ENCODE results near the gene SIRT6. TPM values are rescaled to one million over a fixed set of nuclear protein-coding genes. Genes with fewer than 3 reads are reported as not detected.

The SIRT6 gene
- total RNA-seq, 2 donors from 2014 or later: 51.4 to 56.7 TPM

- Mint-ChIP-seq H3K4me3 (no peak overlapping the region), H3K27me3 (peaks cover 0 to 7% of the 10 kb centered on the region in 2 donors), H3K36me3 (no peaks in the 10 kb centered on the region), H3K9me3 (no peaks in the 10 kb centered on the region), H3K27ac (no peak overlapping the region), H3K4me1 (ENCODE audit: low read depth in 2 of 2) (peaks cover 11 to 17% of the 10 kb centered on the region in 2 donors)
- no peak for ATAC-seq
- DNase-seq (ENCODE audit: low spot score): no peak
Measured at GRCh38 chr19:4215807-4216206, 33.4 kb upstream of the SIRT6 start.

- ATAC-seq (no peak), DNase-seq (ENCODE audit: low spot score) (no peak)
- H3K36me3 Mint-ChIP-seq: no peaks in the 10 kb centered on the region
- no peak overlapping the region for H3K27ac Mint-ChIP-seq
- H3K9me3 Mint-ChIP-seq: no peaks in the 10 kb centered on the region
- peaks cover 11 to 20% of the 10 kb centered on the region in 2 donors for H3K4me1 Mint-ChIP-seq (ENCODE audit: low read depth in 2 of 2)
- H3K4me3 Mint-ChIP-seq: no peak overlapping the region
- H3K27me3 Mint-ChIP-seq: peaks cover 0 to 7% of the 10 kb centered on the region in 2 donors
Measured at GRCh38 chr19:4213116-4213515, 30.8 kb upstream of the SIRT6 start.

GRCh38 chr19:4210166-4210731, 27.9 kb upstream of the SIRT6 start:
- no peaks in the 10 kb centered on the region for H3K9me3 Mint-ChIP-seq
- H3K27me3 Mint-ChIP-seq: peaks cover 0 to 11% of the 10 kb centered on the region in 2 donors
- no peaks in the 10 kb centered on the region for H3K36me3 Mint-ChIP-seq
- peaks cover 11 to 20% of the 10 kb centered on the region in 2 donors for H3K4me1 Mint-ChIP-seq (ENCODE audit: low read depth in 2 of 2)
- ATAC-seq (no peak), DNase-seq (ENCODE audit: low spot score) (no peak)
- H3K4me3 Mint-ChIP-seq: no peak overlapping the region
- no peak overlapping the region for H3K27ac Mint-ChIP-seq

GRCh38 chr19:4208385-4209094, 26.2 kb upstream of the SIRT6 start:
- Mint-ChIP-seq H3K4me1 (ENCODE audit: low read depth in 2 of 2) (peaks cover 0 to 10% of the 10 kb centered on the region in 2 donors), H3K4me3 (no peak overlapping the region), H3K27ac (no peak overlapping the region), H3K27me3 (peaks cover 0 to 8% of the 10 kb centered on the region in 2 donors), H3K9me3 (no peaks in the 10 kb centered on the region), H3K36me3 (no peaks in the 10 kb centered on the region)
- ATAC-seq (no peak), DNase-seq (ENCODE audit: low spot score) (no peak)

- H3K27me3 Mint-ChIP-seq: peaks cover 0 to 4% of the 10 kb centered on the region in 2 donors
- peaks cover 0 to 6% of the 10 kb centered on the region in 2 donors for H3K4me1 Mint-ChIP-seq (ENCODE audit: low read depth in 2 of 2)
- no peak overlapping the region for H3K27ac Mint-ChIP-seq
- no peak for ATAC-seq
- no peak overlapping the region for H3K4me3 Mint-ChIP-seq
- DNase-seq (ENCODE audit: low spot score): no peak
- no peaks in the 10 kb centered on the region for H3K9me3 Mint-ChIP-seq
- no peaks in the 10 kb centered on the region for H3K36me3 Mint-ChIP-seq
Measured at GRCh38 chr19:4206818-4207484, 24.6 kb upstream of the SIRT6 start.

- Mint-ChIP-seq H3K36me3 (peaks cover 11% of the 10 kb centered on the region), H3K9me3 (peaks cover 8% of the 10 kb centered on the region), H3K27ac (no peak overlapping the region), H3K4me1 (ENCODE audit: low read depth in 2 of 2) (peaks cover 11 to 17% of the 10 kb centered on the region in 2 donors), H3K4me3 (no peak overlapping the region), H3K27me3 (peaks cover 26 to 30% of the 10 kb centered on the region in 2 donors)
- ATAC-seq (no peak), DNase-seq (ENCODE audit: low spot score) (no peak)
Measured at GRCh38 chr19:4201798-4202197, 19.4 kb upstream of the SIRT6 start.

GRCh38 chr19:4200940-4201542, 18.7 kb upstream of the SIRT6 start:
- H3K4me1 Mint-ChIP-seq (ENCODE audit: low read depth in 2 of 2): peaks cover 11 to 17% of the 10 kb centered on the region in 2 donors
- DNase-seq (ENCODE audit: low spot score) (no peak), ATAC-seq (no peak)
- peaks cover 11% of the 10 kb centered on the region for H3K36me3 Mint-ChIP-seq
- peaks cover 8% of the 10 kb centered on the region for H3K9me3 Mint-ChIP-seq
- no peak overlapping the region for H3K27ac Mint-ChIP-seq
- no peak overlapping the region for H3K4me3 Mint-ChIP-seq
- H3K27me3 Mint-ChIP-seq: peaks cover 25 to 33% of the 10 kb centered on the region in 2 donors

GRCh38 chr19:4199699-4200293, 17.4 kb upstream of the SIRT6 start:
- ATAC-seq: peak in 1 of 2 donors; percentile 25
- H3K36me3 Mint-ChIP-seq: peaks cover 11% of the 10 kb centered on the region
- H3K27me3 Mint-ChIP-seq: peaks cover 29 to 37% of the 10 kb centered on the region in 2 donors

GRCh38 chr19:4198467-4199126, 16.2 kb upstream of the SIRT6 start:
- peaks cover 11 to 16% of the 10 kb centered on the region in 2 donors for H3K4me1 Mint-ChIP-seq (ENCODE audit: low read depth in 2 of 2)
- peaks cover 11% of the 10 kb centered on the region for H3K36me3 Mint-ChIP-seq
- no peak overlapping the region for H3K4me3 Mint-ChIP-seq
- peaks cover 36 to 45% of the 10 kb centered on the region in 2 donors for H3K27me3 Mint-ChIP-seq
- DNase-seq (ENCODE audit: low spot score) (no peak), ATAC-seq (no peak)
- no peak overlapping the region for H3K27ac Mint-ChIP-seq
- peaks cover 8% of the 10 kb centered on the region for H3K9me3 Mint-ChIP-seq

More at GRCh38 chr19:4199699-4200293, 17.4 kb upstream of the SIRT6 start:
- H3K4me3 Mint-ChIP-seq: no peak overlapping the region
- DNase-seq (ENCODE audit: low spot score): no peak
- peaks cover 8% of the 10 kb centered on the region for H3K9me3 Mint-ChIP-seq
- no peak overlapping the region for H3K27ac Mint-ChIP-seq
- peaks cover 11 to 17% of the 10 kb centered on the region in 2 donors for H3K4me1 Mint-ChIP-seq (ENCODE audit: low read depth in 2 of 2)

- ATAC-seq: no peak
- Mint-ChIP-seq H3K9me3 (peaks cover 8% of the 10 kb centered on the region), H3K27me3 (peaks cover 39 to 45% of the 10 kb centered on the region in 2 donors), H3K36me3 (peaks cover 11% of the 10 kb centered on the region), H3K27ac (peak overlapping the region in 1 of 2 donors; percentile 5), H3K4me3 (no peak overlapping the region), H3K4me1 (ENCODE audit: low read depth in 2 of 2) (peaks cover 11 to 16% of the 10 kb centered on the region in 2 donors)
- DNase-seq (ENCODE audit: low spot score): no peak
Measured at GRCh38 chr19:4197625-4198466, 15.5 kb upstream of the SIRT6 start.

GRCh38 chr19:4197228-4197624, 14.9 kb upstream of the SIRT6 start:
- Mint-ChIP-seq H3K4me1 (ENCODE audit: low read depth in 2 of 2) (peaks cover 11 to 16% of the 10 kb centered on the region in 2 donors), H3K27me3 (peaks cover 39 to 45% of the 10 kb centered on the region in 2 donors), H3K4me3 (peak overlapping the region; percentile 37), H3K9me3 (peaks cover 8% of the 10 kb centered on the region), H3K36me3 (peaks cover 11% of the 10 kb centered on the region), H3K27ac (peak overlapping the region in 1 of 2 donors; percentile 5)
- DNase-seq (ENCODE audit: low spot score) (no peak), ATAC-seq (no peak)

GRCh38 chr19:4196587-4197148, 14.3 kb upstream of the SIRT6 start:
- Mint-ChIP-seq H3K36me3 (peaks cover 11% of the 10 kb centered on the region), H3K9me3 (peaks cover 8% of the 10 kb centered on the region), H3K4me3 (no peak overlapping the region), H3K4me1 (ENCODE audit: low read depth in 2 of 2) (peaks cover 11 to 16% of the 10 kb centered on the region in 2 donors), H3K27ac (peak overlapping the region in 1 of 2 donors; percentile 5), H3K27me3 (peaks cover 39 to 45% of the 10 kb centered on the region in 2 donors)
- DNase-seq (ENCODE audit: low spot score) (no peak), ATAC-seq (no peak)

Data from natural killer cell treated with Interleukin-12 subunit alpha and Interleukin-12 subunit beta and Interleukin-15 and Interleukin-18, amount 100 ng/mL, for 72 hours (primary cell).